ENCODE data around the gene PTPN2. TPM values are rescaled to one million over a fixed set of nuclear protein-coding genes. Genes with fewer than 3 reads are reported as not detected.

PTPN2 gene
- total and polyA plus RNA-seq, 2 of the 4 experiments (the other 2 are of a cell fraction), result 13.2 to 30.6 TPM

GRCh38 chr18:12928206-12928605, 44.2 kb upstream of the PTPN2 start:
- intact Hi-C loops (cut with micrococcal nuclease) (no loop called here), dilution Hi-C loops (cut with HindIII; ENCODE audit: low sequenced_read_pairs, unreplicated experiment) (no loop called here), in situ Hi-C loops (cut with MboI; ENCODE audit: low sequenced_read_pairs) (no loop called here)
- Histone ChIP-seq H4K91ac (ENCODE audit: insufficient read depth, low read depth, low read length) (no peak overlapping the region), H4K8ac (ENCODE audit: low read depth in 2 of 2, low read length in 2 of 2) (no peak overlapping the region), H2AFZ (replicated peaks; ENCODE audit: low read length, poor library complexity) (no peak overlapping the region), H3K27me3 (ENCODE audit: control insufficient read depth, insufficient read depth, low read length) (no peaks in the 10 kb centered on the region), H2BK120ac (ENCODE audit: low read depth, low read length) (no peak overlapping the region), H2AK5ac (ENCODE audit: low read depth, low read length) (no peak overlapping the region), H2BK15ac (ENCODE audit: low read depth, low read length) (no peak overlapping the region), H3K9ac (ENCODE audit: low read depth, low read length) (no peak overlapping the region), H3K4me2 (ENCODE audit: low read depth, low read length) (no peak overlapping the region), H3K23ac (ENCODE audit: low read depth, low read length) (no peak overlapping the region), H2AK9ac (replicated peaks; ENCODE audit: low read depth, low read length, poor library complexity) (no peak overlapping the region), H3K4me3 (ENCODE audit: insufficient read depth, low read depth, low read length) (no peak overlapping the region), H3K4ac (ENCODE audit: low read depth, low read length) (no peak overlapping the region), H4K5ac (ENCODE audit: low read depth, low read length) (no peak overlapping the region), H4K20me1 (ENCODE audit: insufficient read depth, low read length) (no peaks in the 10 kb centered on the region), H3K79me1 (ENCODE audit: low read depth in 1 of 2, low read length in 2 of 2) (no peaks in the 10 kb centered on the region), H3K27ac (ENCODE audit: insufficient read depth, low read length) (no peak overlapping the region), H2BK20ac (ENCODE audit: low read depth, low read length) (no peak overlapping the region), H3K9me1 (ENCODE audit: insufficient read depth, low read length) (no peaks in the 10 kb centered on the region), H3K9me3 (ENCODE audit: control insufficient read depth, insufficient read depth, low read length) (no peaks in the 10 kb centered on the region), H3K56ac (ENCODE audit: extremely low read depth, insufficient read depth, low read length) (no peak overlapping the region), H3K14ac (replicated peaks; ENCODE audit: low read depth, low read length) (no peak overlapping the region), H3K4me1 (ENCODE audit: control insufficient read depth, insufficient read depth, low read length) (no peaks in the 10 kb centered on the region), H2BK5ac (ENCODE audit: low read depth, low read length, poor library complexity, severe bottlenecking) (no peak overlapping the region), H3K18ac (ENCODE audit: low read depth, low read length) (no peak overlapping the region), H3K36me3 (ENCODE audit: control insufficient read depth, insufficient read depth, low read length) (no peaks in the 10 kb centered on the region)
- no peak for DNase-seq
- no peak for ATAC-seq (ENCODE audit: low read depth)
- ChIA-PET CTCF (no interaction called here), POLR2A (ENCODE audit: unreplicated experiment) (no interaction called here)
- no CpG with 5 or more reads among the region's 4 CpGs for WGBS, 2 experiments (ENCODE audit: extremely low coverage in 2 of 2, insufficient read length in 1 of 2)
- TF ChIP-seq CHD1 (IDR thresholded peaks at IDR 0.05; ENCODE audit: low read depth, low read length) (no peak), NFE2L2 (IDR thresholded peaks at IDR 0.05; ENCODE audit: low read depth, low read length) (no peak), MXI1 (IDR thresholded peaks at IDR 0.05; ENCODE audit: borderline replicate concordance, low read depth, low read length) (no peak), ELK1 (IDR thresholded peaks at IDR 0.05; ENCODE audit: borderline replicate concordance, low read depth, low read length) (no peak), MAFK (IDR thresholded peaks at IDR 0.05; ENCODE audit: low read depth, low read length) (no peak), SMC3 (IDR thresholded peaks at IDR 0.05; ENCODE audit: low read depth, low read length) (no peak), BHLHE40 (IDR thresholded peaks at IDR 0.05; ENCODE audit: low read depth, low read length) (no peak), CEBPB (IDR thresholded peaks at IDR 0.05; ENCODE audit: low read depth, low read length) (no peak), RAD21 (IDR thresholded peaks at IDR 0.05; ENCODE audit: low read length) (no peak), POLR2A (IDR thresholded peaks at IDR 0.05; ENCODE audit: low read depth, low read length) (no peak), MAZ (IDR thresholded peaks at IDR 0.05; ENCODE audit: borderline replicate concordance, low read depth, low read length) (no peak)
- BruUV-seq (replicated peaks), result no TSS peak
